ENCODE data around the gene ATP5F1A.
"Not testable (repeated sequence)": the region's sequence is repeated elsewhere in the genome, so short reads cannot be mapped to it uniquely, and the experiment has no call there.

Gene ATP5F1A

GRCh38 chr18:46097801-46098615 is at the start of gene ATP5F1A:
Gene ATP5F1A (minus strand): TSS chr18:46098296. CDS start chr18:46098231, 65 bp downstream.
- peak; percentile 92 for DNase-seq

GRCh38 chr18:46141199-46141598 is 43.1 kb upstream of the ATP5F1A start:
- DNase-seq, result no peak

GRCh38 chr18:46140173-46140572 is 42.1 kb upstream of the ATP5F1A start:
- DNase-seq, result no peak

- no peak for DNase-seq
Measured at GRCh38 chr18:46134920-46135675, 37.0 kb upstream of the ATP5F1A start.

GRCh38 chr18:46133534-46133933 is 35.4 kb upstream of the ATP5F1A start:
- DNase-seq, result no peak

GRCh38 chr18:46130549-46130948 is 32.5 kb upstream of the ATP5F1A start:
- DNase-seq, result not testable (repeated sequence)

GRCh38 chr18:46130061-46130460 is 32.0 kb upstream of the ATP5F1A start:
- DNase-seq, result no peak

GRCh38 chr18:46126625-46127024 is 28.5 kb upstream of the ATP5F1A start:
- DNase-seq, result not testable (repeated sequence)

GRCh38 chr18:46113751-46114150 is 15.7 kb upstream of the ATP5F1A start:
- DNase-seq, result no peak

GRCh38 chr18:46110406-46110805 is 12.3 kb upstream of the ATP5F1A start:
- DNase-seq, result no peak

- DNase-seq, result no peak
Measured at GRCh38 chr18:46109386-46109785, 11.3 kb upstream of the ATP5F1A start.

- peak; percentile 95 for DNase-seq
Measured at GRCh38 chr18:46104128-46104911, 6.2 kb upstream of the ATP5F1A start, which contains the start of gene HAUS1. Gene HAUS1 (plus strand): TSS chr18:46104385. CDS start chr18:46104412, 27 bp downstream.

- no peak for DNase-seq
Measured at GRCh38 chr18:46099463-46099862, 1.4 kb upstream of the ATP5F1A start.

GRCh38 chr18:46098616-46098933 is 479 bp upstream of the ATP5F1A start:
- peak; percentile 47 for DNase-seq

GRCh38 chr18:46097431-46097800 is 680 bp downstream of the ATP5F1A start:
- no peak for DNase-seq

- DNase-seq, result no peak
Measured at GRCh38 chr18:46096651-46097300, 1.3 kb downstream of the ATP5F1A start.

GRCh38 chr18:46095532-46095931 is 2.6 kb downstream of the ATP5F1A start:
- DNase-seq, result no peak

- DNase-seq, result not testable (repeated sequence)
Measured at GRCh38 chr18:46088501-46088900, 9.6 kb downstream of the ATP5F1A start.

GRCh38 chr18:46084431-46084830 is 13.7 kb downstream of the ATP5F1A start:
- no peak for DNase-seq

GRCh38 chr18:46080156-46080555 is 17.9 kb downstream of the ATP5F1A start:
- DNase-seq, result no peak

- no peak for DNase-seq
Measured at GRCh38 chr18:46079336-46079735, 18.8 kb downstream of the ATP5F1A start.

GRCh38 chr18:46073474-46074331 is 24.4 kb downstream of the ATP5F1A start:
- DNase-seq, result peak; percentile 87
